ENCODE measurements around the gene SYCN.

The SYCN gene

DNA sequence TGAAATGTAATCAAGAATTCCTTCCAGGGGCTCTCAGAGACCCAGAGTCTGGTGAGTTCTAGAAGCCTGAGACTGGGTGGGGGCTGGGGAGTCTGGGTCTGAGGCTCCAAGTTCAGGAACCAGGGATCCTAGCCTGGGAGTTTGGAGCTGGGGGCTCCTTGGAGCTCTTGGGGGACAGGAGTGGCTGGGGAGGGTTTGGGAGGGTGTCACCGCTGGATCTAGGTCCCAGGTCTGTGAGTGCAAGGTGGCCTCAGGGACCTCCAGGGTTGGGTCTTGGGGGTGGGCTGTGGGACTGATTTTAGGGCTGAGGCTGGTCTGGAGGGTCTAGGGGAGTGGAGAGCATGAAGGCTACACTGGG, 1.1 kb downstream of the SYCN start:
- no peak for TF ChIP-seq CTCF (IDR thresholded peaks at IDR 0.05; ENCODE audit: poor library complexity, severe bottlenecking)
- H3K9me3 ChIP-seq (ENCODE audit: severe bottlenecking) = no peaks in the 10 kb centered on the region
- no peak overlapping the region for H3K27ac ChIP-seq (ENCODE audit: poor library complexity, severe bottlenecking)
- H3K4me1 ChIP-seq (ENCODE audit: insufficient read depth, poor library complexity, severe bottlenecking) = no peaks in the 10 kb centered on the region
- DNase-seq (ENCODE audit: low spot score) = no peak
- H3K27me3 ChIP-seq (ENCODE audit: insufficient read depth, poor library complexity, severe bottlenecking) = peaks cover 31% of the 10 kb centered on the region
- ATAC-seq (ENCODE audit: low read depth) = no peak
- no peaks in the 10 kb centered on the region for H3K36me3 ChIP-seq (ENCODE audit: low read depth)
- no peak overlapping the region for H3K4me3 ChIP-seq (ENCODE audit: severe bottlenecking)

DNA sequence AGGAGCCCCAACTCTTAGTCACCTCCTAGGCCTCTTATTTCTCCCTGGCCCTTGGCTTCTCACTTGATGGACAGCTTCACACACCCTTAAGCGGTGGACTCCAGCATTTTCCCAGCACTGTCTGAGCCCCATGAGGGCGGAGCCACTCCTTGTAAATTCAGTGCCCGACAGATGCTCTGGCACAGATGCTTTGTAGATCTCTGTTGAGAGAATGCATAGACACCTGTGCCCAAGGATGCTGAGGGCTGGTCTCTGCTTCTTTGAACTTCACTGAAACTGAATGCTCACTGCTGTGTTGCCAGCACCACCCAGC, 3.3 kb downstream of the SYCN start:
- H3K4me1 ChIP-seq (ENCODE audit: insufficient read depth, poor library complexity, severe bottlenecking) = peaks cover 5% of the 10 kb centered on the region
- no peak overlapping the region for H3K4me3 ChIP-seq (ENCODE audit: severe bottlenecking)
- DNase-seq (ENCODE audit: low spot score) = no peak
- TF ChIP-seq CTCF (IDR thresholded peaks at IDR 0.05; ENCODE audit: poor library complexity, severe bottlenecking) = no peak
- no peak overlapping the region for H3K27ac ChIP-seq (ENCODE audit: poor library complexity, severe bottlenecking)
- H3K36me3 ChIP-seq (ENCODE audit: low read depth) = no peaks in the 10 kb centered on the region
- no peaks in the 10 kb centered on the region for H3K9me3 ChIP-seq (ENCODE audit: severe bottlenecking)
- ATAC-seq (ENCODE audit: low read depth) = no peak
- peaks cover 31% of the 10 kb centered on the region for H3K27me3 ChIP-seq (ENCODE audit: insufficient read depth, poor library complexity, severe bottlenecking)

- no peak for ATAC-seq (ENCODE audit: low read depth)
- H3K9me3 ChIP-seq (ENCODE audit: severe bottlenecking) = no peaks in the 10 kb centered on the region
- H3K4me1 ChIP-seq (ENCODE audit: insufficient read depth, poor library complexity, severe bottlenecking) = peaks cover 5% of the 10 kb centered on the region
- H3K27me3 ChIP-seq (ENCODE audit: insufficient read depth, poor library complexity, severe bottlenecking) = peaks cover 31% of the 10 kb centered on the region
- no peak for DNase-seq (ENCODE audit: low spot score)
- no peak for TF ChIP-seq CTCF (IDR thresholded peaks at IDR 0.05; ENCODE audit: poor library complexity, severe bottlenecking)
- H3K27ac ChIP-seq (ENCODE audit: poor library complexity, severe bottlenecking) = no peak overlapping the region
- no peak overlapping the region for H3K4me3 ChIP-seq (ENCODE audit: severe bottlenecking)
- H3K36me3 ChIP-seq (ENCODE audit: low read depth) = no peaks in the 10 kb centered on the region
Observed at GRCh38 chr19:39200066-39200802, 3.8 kb downstream of the SYCN start.

DNA sequence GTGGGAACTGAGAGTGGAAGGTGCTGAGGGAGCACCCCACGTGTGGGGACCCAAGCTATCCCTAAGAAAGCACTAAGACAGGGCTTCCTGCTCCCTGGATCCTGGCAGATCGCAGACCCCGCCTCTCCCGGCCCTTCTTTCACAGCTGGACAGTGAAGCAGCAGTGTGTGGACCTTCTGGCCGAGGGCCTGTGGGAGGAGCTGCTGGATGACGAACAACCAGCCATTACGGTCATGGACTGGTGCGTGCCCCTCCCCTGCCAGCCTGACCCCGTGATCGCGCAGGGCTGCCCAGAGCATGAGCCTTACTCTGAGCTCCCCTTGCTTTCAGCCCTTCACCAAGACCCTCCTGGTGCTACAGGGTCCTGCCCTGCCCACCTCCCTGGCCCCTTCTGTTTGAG, 5.0 kb downstream of the SYCN start:
- Histone ChIP-seq H3K27ac (ENCODE audit: poor library complexity, severe bottlenecking) (no peak overlapping the region), H3K9me3 (ENCODE audit: severe bottlenecking) (no peaks in the 10 kb centered on the region), H3K4me3 (ENCODE audit: severe bottlenecking) (no peak overlapping the region), H3K27me3 (ENCODE audit: insufficient read depth, poor library complexity, severe bottlenecking) (peaks cover 25% of the 10 kb centered on the region), H3K4me1 (ENCODE audit: insufficient read depth, poor library complexity, severe bottlenecking) (peaks cover 5% of the 10 kb centered on the region), H3K36me3 (ENCODE audit: low read depth) (no peaks in the 10 kb centered on the region)
- DNase-seq (ENCODE audit: low spot score) (no peak), ATAC-seq (ENCODE audit: low read depth) (no peak)
- no peak for TF ChIP-seq CTCF (IDR thresholded peaks at IDR 0.05; ENCODE audit: poor library complexity, severe bottlenecking)

GRCh38 chr19:39197808-39198207, 6.3 kb downstream of the SYCN start:
- peaks cover 5% of the 10 kb centered on the region for H3K4me1 ChIP-seq (ENCODE audit: insufficient read depth, poor library complexity, severe bottlenecking)
- no peak for TF ChIP-seq CTCF (IDR thresholded peaks at IDR 0.05; ENCODE audit: poor library complexity, severe bottlenecking)
- H3K4me3 ChIP-seq (ENCODE audit: severe bottlenecking) = no peak overlapping the region
- DNase-seq (ENCODE audit: low spot score) (no peak), ATAC-seq (ENCODE audit: low read depth) (peak; percentile 68)
- H3K36me3 ChIP-seq (ENCODE audit: low read depth) = no peaks in the 10 kb centered on the region
- H3K9me3 ChIP-seq (ENCODE audit: severe bottlenecking) = no peaks in the 10 kb centered on the region
- no peak overlapping the region for H3K27ac ChIP-seq (ENCODE audit: poor library complexity, severe bottlenecking)
- peaks cover 12% of the 10 kb centered on the region for H3K27me3 ChIP-seq (ENCODE audit: insufficient read depth, poor library complexity, severe bottlenecking)

Data from RWPE2 (cell line).